ENCODE data around the gene TMEM233. TPM values are rescaled to one million over a fixed set of nuclear protein-coding genes. Genes with fewer than 3 reads are reported as not detected.

The TMEM233 gene
- polyA plus RNA-seq, 1 experiment = not detected

- ChIA-PET POLR2A (no interaction called here), CTCF (no interaction called here)
- Histone ChIP-seq H3K27me3 (ENCODE audit: control insufficient read depth, insufficient read depth, low read length) (no peaks in the 10 kb centered on the region), H3K27ac (ENCODE audit: low read depth, low read length) (no peak overlapping the region), H3K4me3 (ENCODE audit: low read depth, low read length) (no peak overlapping the region), H3K9me3 (ENCODE audit: control insufficient read depth, insufficient read depth, low read length) (no peaks in the 10 kb centered on the region)
- DNase-seq (ENCODE audit: low read depth, low spot score) = no peak
- TF ChIP-seq, protein P1, sequence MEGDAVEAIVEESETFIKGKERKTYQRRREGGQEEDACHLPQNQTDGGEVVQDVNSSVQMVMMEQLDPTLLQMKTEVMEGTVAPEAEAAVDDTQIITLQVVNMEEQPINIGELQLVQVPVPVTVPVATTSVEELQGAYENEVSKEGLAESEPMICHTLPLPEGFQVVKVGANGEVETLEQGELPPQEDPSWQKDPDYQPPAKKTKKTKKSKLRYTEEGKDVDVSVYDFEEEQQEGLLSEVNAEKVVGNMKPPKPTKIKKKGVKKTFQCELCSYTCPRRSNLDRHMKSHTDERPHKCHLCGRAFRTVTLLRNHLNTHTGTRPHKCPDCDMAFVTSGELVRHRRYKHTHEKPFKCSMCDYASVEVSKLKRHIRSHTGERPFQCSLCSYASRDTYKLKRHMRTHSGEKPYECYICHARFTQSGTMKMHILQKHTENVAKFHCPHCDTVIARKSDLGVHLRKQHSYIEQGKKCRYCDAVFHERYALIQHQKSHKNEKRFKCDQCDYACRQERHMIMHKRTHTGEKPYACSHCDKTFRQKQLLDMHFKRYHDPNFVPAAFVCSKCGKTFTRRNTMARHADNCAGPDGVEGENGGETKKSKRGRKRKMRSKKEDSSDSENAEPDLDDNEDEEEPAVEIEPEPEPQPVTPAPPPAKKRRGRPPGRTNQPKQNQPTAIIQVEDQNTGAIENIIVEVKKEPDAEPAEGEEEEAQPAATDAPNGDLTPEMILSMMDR (IDR thresholded peaks at IDR 0.05; ENCODE audit: low read depth, low read length) = no peak
Measured at GRCh38 chr12:119576118-119576810, 17.3 kb upstream of the TMEM233 start.

- H3K4me3 ChIP-seq (ENCODE audit: low read depth, low read length) = no peak overlapping the region
- TF ChIP-seq, protein P1 (IDR thresholded peaks at IDR 0.05; ENCODE audit: low read depth, low read length) = no peak
- H3K27me3 ChIP-seq (ENCODE audit: control insufficient read depth, insufficient read depth, low read length) = no peaks in the 10 kb centered on the region
- ChIA-PET CTCF (no interaction called here), POLR2A (no interaction called here)
- H3K27ac ChIP-seq (ENCODE audit: low read depth, low read length) = no peak overlapping the region
- H3K9me3 ChIP-seq (ENCODE audit: control insufficient read depth, insufficient read depth, low read length) = no peaks in the 10 kb centered on the region
- DNase-seq (ENCODE audit: low read depth, low spot score) = no peak
Measured at GRCh38 chr12:119576915-119577314, 16.7 kb upstream of the TMEM233 start.

DNA sequence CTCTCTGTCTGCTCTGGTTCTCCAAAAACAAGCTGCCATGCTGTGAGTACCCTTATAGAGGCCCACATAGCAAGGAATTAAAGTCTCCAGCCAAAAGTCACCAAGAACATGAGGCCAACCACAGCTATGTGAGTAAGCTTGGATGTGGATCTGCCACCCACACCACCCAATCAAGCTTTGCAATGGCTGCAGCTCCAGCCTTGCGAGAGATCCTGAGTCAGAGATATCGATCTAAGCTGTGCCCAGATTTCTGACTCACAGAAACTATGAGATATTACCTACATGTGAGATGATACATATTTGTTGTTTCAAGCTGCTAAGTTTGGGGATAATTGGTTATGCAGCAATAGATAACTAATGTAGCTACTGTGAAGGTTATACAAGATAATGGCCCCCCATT, 15.5 kb upstream of the TMEM233 start:
- TF ChIP-seq, protein P1 (IDR thresholded peaks at IDR 0.05; ENCODE audit: low read depth, low read length) = no peak
- ChIA-PET POLR2A (no interaction called here), CTCF (no interaction called here)
- Histone ChIP-seq H3K9me3 (ENCODE audit: control insufficient read depth, insufficient read depth, low read length) (no peaks in the 10 kb centered on the region), H3K4me3 (ENCODE audit: low read depth, low read length) (no peak overlapping the region), H3K27ac (ENCODE audit: low read depth, low read length) (no peak overlapping the region), H3K27me3 (ENCODE audit: control insufficient read depth, insufficient read depth, low read length) (no peaks in the 10 kb centered on the region)
- no peak for DNase-seq (ENCODE audit: low read depth, low spot score)

- Histone ChIP-seq H3K27me3 (ENCODE audit: control insufficient read depth, insufficient read depth, low read length) (peaks cover 3% of the 10 kb centered on the region), H3K9me3 (ENCODE audit: control insufficient read depth, insufficient read depth, low read length) (no peaks in the 10 kb centered on the region), H3K27ac (ENCODE audit: low read depth, low read length) (no peak overlapping the region), H3K4me3 (ENCODE audit: low read depth, low read length) (no peak overlapping the region)
- DNase-seq (ENCODE audit: low read depth, low spot score) = no peak
- POLR2A ChIA-PET = no interaction called here
- CTCF ChIA-PET = no interaction called here
- TF ChIP-seq, protein P1 (IDR thresholded peaks at IDR 0.05; ENCODE audit: low read depth, low read length) = no peak
Measured at GRCh38 chr12:119589097-119589496, 4.5 kb upstream of the TMEM233 start.

DNA sequence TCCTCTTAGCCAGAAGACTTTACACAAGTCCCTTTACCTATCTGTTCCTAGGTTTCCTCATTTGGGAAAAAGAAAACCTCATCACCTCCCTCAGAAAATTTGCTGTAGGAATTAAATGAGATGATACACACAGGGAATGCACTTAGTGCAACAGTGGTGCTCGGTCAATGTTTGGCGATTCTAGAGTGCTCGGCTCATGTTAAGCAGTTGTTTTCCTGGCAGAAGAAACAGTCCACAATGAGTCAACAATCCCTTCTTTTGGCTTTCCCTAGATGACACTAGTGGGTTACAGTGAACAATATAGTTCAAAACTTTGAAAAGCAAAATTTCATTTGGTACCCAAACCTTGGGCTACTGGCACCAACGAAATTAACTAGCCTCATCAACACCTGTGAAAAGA, 3.9 kb upstream of the TMEM233 start:
- TF ChIP-seq, protein P1 (IDR thresholded peaks at IDR 0.05; ENCODE audit: low read depth, low read length) = no peak
- Histone ChIP-seq H3K4me3 (ENCODE audit: low read depth, low read length) (no peak overlapping the region), H3K9me3 (ENCODE audit: control insufficient read depth, insufficient read depth, low read length) (no peaks in the 10 kb centered on the region; the same call in 1 of the 2 replicates), H3K27ac (ENCODE audit: low read depth, low read length) (no peak overlapping the region), H3K27me3 (ENCODE audit: control insufficient read depth, insufficient read depth, low read length) (peaks cover 7% of the 10 kb centered on the region)
- ChIA-PET CTCF (no interaction called here), POLR2A (no interaction called here)
- no peak for DNase-seq (ENCODE audit: low read depth, low spot score)

All from AG04450 (cell line).